DND-41 (cell line): ENCODE data around the gene MYL2.
"Not testable (repeated sequence)": the region's sequence is repeated elsewhere in the genome, so short reads cannot be mapped to it uniquely, and the experiment has no call there.

Source experiments
- ATAC-seq: fragments of 200-7000 bp; cut with Tn5 transposase; 3 replicates; pipeline ENCODE4 v1.9.1; 2021; ENCODE audit warnings: low read depth; ENCODE audit not compliant: insufficient read depth
- DNase-seq: peaks from one replicate; pipeline ENCODE4 v3.0.0-alpha.2; 2020
- H2AFZ ChIP-seq: 2 replicates; pipeline ENCODE4 v1.6.0; 2012; ENCODE audit warnings: low read depth, low read length
- H3K27ac ChIP-seq: 2 replicates; pipeline ENCODE4 v1.5.1; 2012; ENCODE audit warnings: low read length, inconsistent platforms
- H3K27me3 ChIP-seq: fragments of 200-600 bp; sonication (generic); 2 replicates; pipeline ENCODE4 v1.6.0; 2012; ENCODE audit warnings: low read length, mild to moderate bottlenecking, inconsistent platforms; ENCODE audit not compliant: insufficient read depth, poor library complexity
- H3K36me3 ChIP-seq: 2 replicates; pipeline ENCODE4 v1.5.1; 2012; ENCODE audit warnings: low read length, inconsistent platforms; ENCODE audit not compliant: insufficient read depth
- H3K4me1 ChIP-seq: 2 replicates; pipeline ENCODE4 v1.5.1; 2012; ENCODE audit warnings: mild to moderate bottlenecking, low read length; ENCODE audit not compliant: insufficient read depth
- H3K4me2 ChIP-seq: 2 replicates; pipeline ENCODE4 v1.6.0; 2012; ENCODE audit warnings: mild to moderate bottlenecking, moderate library complexity, low read length, inconsistent platforms; ENCODE audit not compliant: insufficient read depth
- H3K4me3 ChIP-seq, 2 experiments: fragments of 200-600 bp in 1 of 2; shearing (Covaris generic) in 1 of 2; 2 replicates each; pipeline ENCODE4 v1.5.1; 2012 to 2016; ENCODE audit warnings: inconsistent platforms in 2 of 2, low read length in 2 of 2, mild to moderate bottlenecking in 2 of 2, low read depth in 1 of 2, moderate library complexity in 1 of 2
- H3K79me2 ChIP-seq: 2 replicates; pipeline ENCODE4 v1.6.0; 2012; ENCODE audit warnings: low read length, inconsistent platforms; ENCODE audit not compliant: insufficient read depth
- H3K9ac ChIP-seq: 2 replicates; pipeline ENCODE4 v1.6.0; 2012; ENCODE audit warnings: low read depth, mild to moderate bottlenecking, inconsistent platforms, low read length, moderate library complexity
- H3K9me3 ChIP-seq: 2 replicates; pipeline ENCODE4 v1.5.1; 2012; ENCODE audit warnings: low read length, moderate library complexity, mild to moderate bottlenecking, inconsistent platforms; ENCODE audit not compliant: insufficient read depth, severe bottlenecking
- H4K20me1 ChIP-seq: 2 replicates; pipeline ENCODE4 v1.6.0; 2012; ENCODE audit warnings: low read length; ENCODE audit not compliant: insufficient read depth
- CTCF ChIP-seq: IDR thresholded peaks from 2 replicates; pipeline ENCODE4 v1.5.1; 2012; ENCODE audit warnings: borderline replicate concordance, low read length, moderate library complexity, mild to moderate bottlenecking; ENCODE audit not compliant: poor library complexity, severe bottlenecking; ENCODE audit errors: extremely low read depth
- EZH2 ChIP-seq: IDR thresholded peaks from 3 replicates; pipeline ENCODE4 v1.6.1; 2012; ENCODE audit warnings: borderline replicate concordance, low read depth, mild to moderate bottlenecking, moderate library complexity, low read length, inconsistent platforms; ENCODE audit not compliant: severe bottlenecking

The MYL2 gene

GRCh38 chr12:110960795-110961194 lies 40.4 kb upstream of the MYL2 start:
- Histone ChIP-seq H3K27ac (no peak overlapping the region), H3K4me1 (no peaks in the 10 kb centered on the region), H4K20me1 (no peaks in the 10 kb centered on the region), H3K4me2 (no peak overlapping the region), H3K36me3 (no peaks in the 10 kb centered on the region), H3K9ac (no peak overlapping the region), H3K79me2 (no peaks in the 10 kb centered on the region), H3K9me3 (no peaks in the 10 kb centered on the region), H3K4me3 (no peak overlapping the region), H3K27me3 (no peaks in the 10 kb centered on the region), H2AFZ (no peak overlapping the region)
- DNase-seq (no peak), ATAC-seq (no peak)
- no peak for TF ChIP-seq EZH2
- TF ChIP-seq CTCF, result no peak

GRCh38 chr12:110957652-110958051 lies 37.3 kb upstream of the MYL2 start:
- Histone ChIP-seq H4K20me1 (no peaks in the 10 kb centered on the region), H3K4me2 (no peak overlapping the region), H3K4me3 (no peak overlapping the region), H3K36me3 (no peaks in the 10 kb centered on the region), H3K27ac (no peak overlapping the region), H3K9ac (no peak overlapping the region), H3K27me3 (no peaks in the 10 kb centered on the region), H3K9me3 (no peaks in the 10 kb centered on the region), H3K79me2 (no peaks in the 10 kb centered on the region), H3K4me1 (no peaks in the 10 kb centered on the region), H2AFZ (no peak overlapping the region)
- no peak for ATAC-seq
- DNase-seq, result no peak
- TF ChIP-seq CTCF (no peak), EZH2 (no peak)

GRCh38 chr12:110957159-110957558 lies 36.8 kb upstream of the MYL2 start:
- H3K9ac ChIP-seq, result no peak overlapping the region
- TF ChIP-seq CTCF (no peak), EZH2 (no peak)
- H3K4me3 ChIP-seq, result no peak overlapping the region
- H2AFZ ChIP-seq, result no peak overlapping the region
- H3K4me2 ChIP-seq, result no peak overlapping the region
- H3K4me1 ChIP-seq, result no peaks in the 10 kb centered on the region
- no peaks in the 10 kb centered on the region for H4K20me1 ChIP-seq
- H3K9me3 ChIP-seq, result no peaks in the 10 kb centered on the region
- no peak overlapping the region for H3K27ac ChIP-seq
- H3K27me3 ChIP-seq, result no peaks in the 10 kb centered on the region
- H3K79me2 ChIP-seq, result no peaks in the 10 kb centered on the region
- ATAC-seq, result no peak
- no peak for DNase-seq
- no peaks in the 10 kb centered on the region for H3K36me3 ChIP-seq

GRCh38 chr12:110950867-110951266 lies 30.5 kb upstream of the MYL2 start:
- not testable (repeated sequence) for H4K20me1 ChIP-seq, H3K4me3 ChIP-seq, H3K4me1 ChIP-seq, H3K27me3 ChIP-seq, DNase-seq, H3K9ac ChIP-seq, H3K79me2 ChIP-seq, H3K9me3 ChIP-seq, H3K27ac ChIP-seq, H3K4me2 ChIP-seq, H3K36me3 ChIP-seq, H2AFZ ChIP-seq, ATAC-seq

- H3K27ac ChIP-seq, H3K4me2 ChIP-seq, H3K9ac ChIP-seq, DNase-seq, H3K36me3 ChIP-seq, H3K79me2 ChIP-seq, H3K27me3 ChIP-seq, H2AFZ ChIP-seq, H3K9me3 ChIP-seq, H4K20me1 ChIP-seq, H3K4me3 ChIP-seq, ATAC-seq, H3K4me1 ChIP-seq: not testable (repeated sequence)
These were observed 30.1 kb upstream of the MYL2 start for GRCh38 chr12:110950466-110950865.
